ENCODE results near the gene BAIAP2. TPM values are rescaled to one million over a fixed set of nuclear protein-coding genes. Genes with fewer than 3 reads are reported as not detected.

BAIAP2 gene
- total RNA-seq, 1 donor from 2014 or later, result 101 TPM

- DNase-seq (ENCODE audit: low spot score), result no peak
Measured at GRCh38 chr17:81086789-81087551, 52.0 kb downstream of the BAIAP2 start.

GRCh38 chr17:81090361-81091136, 55.6 kb downstream of the BAIAP2 start:
- no peak for DNase-seq (ENCODE audit: low spot score)

- DNase-seq (ENCODE audit: low spot score), result no peak
Measured at GRCh38 chr17:81091154-81091553, 56.2 kb downstream of the BAIAP2 start.

- no peak for DNase-seq (ENCODE audit: low spot score)
Measured at GRCh38 chr17:81091774-81092517, 57.0 kb downstream of the BAIAP2 start.

GRCh38 chr17:81092518-81093095, 57.7 kb downstream of the BAIAP2 start:
- no peak for DNase-seq (ENCODE audit: low spot score)

GRCh38 chr17:81093619-81094508, 58.9 kb downstream of the BAIAP2 start:
- no peak for DNase-seq (ENCODE audit: low spot score)

GRCh38 chr17:81094509-81095382, 59.8 kb downstream of the BAIAP2 start:
- DNase-seq (ENCODE audit: low spot score), result peak; percentile 87

GRCh38 chr17:81095383-81095762, 60.4 kb downstream of the BAIAP2 start:
- no peak for DNase-seq (ENCODE audit: low spot score)

GRCh38 chr17:81096741-81097133, 61.8 kb downstream of the BAIAP2 start:
- no peak for DNase-seq (ENCODE audit: low spot score)

GRCh38 chr17:81097134-81097942, 62.4 kb downstream of the BAIAP2 start:
- DNase-seq (ENCODE audit: low spot score), result peak; percentile 77

GRCh38 chr17:81097943-81098308, 63.0 kb downstream of the BAIAP2 start:
- DNase-seq (ENCODE audit: low spot score), result no peak

- DNase-seq (ENCODE audit: low spot score), result no peak
Measured at GRCh38 chr17:81099888-81100287, 64.9 kb downstream of the BAIAP2 start.

GRCh38 chr17:81100668-81101067, 65.7 kb downstream of the BAIAP2 start:
- DNase-seq (ENCODE audit: low spot score), result no peak

- DNase-seq (ENCODE audit: low spot score), result peak; percentile 80
Measured at GRCh38 chr17:81101614-81102306, 66.8 kb downstream of the BAIAP2 start.

- no peak for DNase-seq (ENCODE audit: low spot score)
Measured at GRCh38 chr17:81102352-81102751, 67.4 kb downstream of the BAIAP2 start.

GRCh38 chr17:81102869-81103268, 67.9 kb downstream of the BAIAP2 start:
- no peak for DNase-seq (ENCODE audit: low spot score)

GRCh38 chr17:81103379-81103778, 68.4 kb downstream of the BAIAP2 start:
- DNase-seq (ENCODE audit: low spot score), result no peak

- DNase-seq (ENCODE audit: low spot score), result no peak
Measured at GRCh38 chr17:81106716-81107115, 71.8 kb downstream of the BAIAP2 start.

- no peak for DNase-seq (ENCODE audit: low spot score)
Measured at GRCh38 chr17:81108220-81108619, 73.3 kb downstream of the BAIAP2 start.
